GF-D8 (cell line): Measurements from ENCODE around the gene OR51G1.
"Not testable (repeated sequence)": the region's sequence is repeated elsewhere in the genome, so short reads cannot be mapped to it uniquely, and the experiment has no call there.

Source experiments
- DNase-seq: peaks from one replicate; lab custom pipeline; 2025; lab: John Stamatoyannopoulos, UW

OR51G1 gene, protein sequence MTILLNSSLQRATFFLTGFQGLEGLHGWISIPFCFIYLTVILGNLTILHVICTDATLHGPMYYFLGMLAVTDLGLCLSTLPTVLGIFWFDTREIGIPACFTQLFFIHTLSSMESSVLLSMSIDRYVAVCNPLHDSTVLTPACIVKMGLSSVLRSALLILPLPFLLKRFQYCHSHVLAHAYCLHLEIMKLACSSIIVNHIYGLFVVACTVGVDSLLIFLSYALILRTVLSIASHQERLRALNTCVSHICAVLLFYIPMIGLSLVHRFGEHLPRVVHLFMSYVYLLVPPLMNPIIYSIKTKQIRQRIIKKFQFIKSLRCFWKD

DNA sequence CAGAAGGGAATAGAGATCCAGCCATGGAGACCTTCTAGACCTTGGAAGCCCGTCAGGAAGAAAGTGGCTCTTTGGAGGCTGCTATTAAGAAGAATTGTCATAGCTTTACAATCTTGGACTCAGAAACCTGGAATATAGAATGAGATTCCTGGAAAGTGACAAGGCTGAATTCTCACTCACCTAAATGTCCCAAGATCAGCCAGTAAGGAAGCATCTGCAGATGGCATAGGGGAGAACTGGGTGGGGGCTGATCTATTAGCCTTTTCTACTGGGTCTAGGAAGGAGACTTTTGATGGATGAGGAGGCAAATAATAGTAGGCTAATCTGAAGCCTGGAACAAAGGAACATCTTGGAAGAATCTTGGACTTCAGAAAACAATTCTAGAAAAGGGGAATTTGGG is at the start of gene OR51G1:
OR51G1 (minus strand) TSS at position 101 of the 400 bp plus-strand sequence; CDS start at position 101, 0 bp downstream.
- DNase-seq: no peak

DNA sequence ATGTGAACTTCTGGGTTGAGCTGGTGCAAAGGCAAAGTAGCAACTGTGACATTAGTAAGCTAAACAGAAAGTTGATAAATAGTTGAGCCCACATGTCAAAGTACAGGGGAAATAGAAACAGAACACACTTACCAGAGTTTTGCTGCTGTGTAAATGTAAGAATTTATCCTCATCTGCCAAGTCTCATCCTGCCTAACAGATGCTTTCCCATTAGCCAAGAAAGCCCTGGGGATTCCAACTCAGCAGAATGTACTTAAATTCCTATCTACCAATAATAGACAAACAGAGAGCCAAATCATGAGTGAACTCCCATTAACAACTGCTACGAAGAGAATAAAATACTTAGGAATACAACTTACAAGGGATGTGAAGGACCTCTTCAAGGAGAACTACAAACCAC is 38.7 kb upstream of the OR51G1 start:
- DNase-seq: no peak

GRCh38 chr11:4960877-4961276 is 36.7 kb upstream of the OR51G1 start:
- DNase-seq: no peak

DNA sequence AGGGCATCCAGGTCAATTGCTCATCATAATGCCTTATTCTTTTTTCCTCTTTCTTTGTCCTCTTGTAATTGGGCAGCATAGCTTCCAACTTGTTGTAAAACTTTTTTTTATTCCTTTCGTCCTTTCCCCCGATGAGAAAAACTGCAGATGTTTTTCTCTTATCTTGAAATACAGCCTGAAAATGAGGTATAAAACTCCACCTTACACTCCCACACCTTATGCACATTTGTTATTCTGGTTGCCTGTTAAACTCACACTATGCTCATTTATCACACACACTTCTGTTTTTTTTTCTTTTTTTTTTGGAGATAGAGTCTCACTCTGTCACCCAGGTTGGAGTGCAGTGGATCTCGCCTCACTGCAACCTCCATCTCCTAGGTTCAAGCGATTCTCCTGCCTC is 33.3 kb upstream of the OR51G1 start:
- no peak for DNase-seq

GRCh38 chr11:4955613-4956012 is 31.5 kb upstream of the OR51G1 start, which contains the start of gene OR51A2:
Gene OR51A2, minus strand, starts transcription at chr11:4955713. Its CDS starts 0 bp downstream, at chr11:4955713.
- DNase-seq: not testable (repeated sequence)

DNA sequence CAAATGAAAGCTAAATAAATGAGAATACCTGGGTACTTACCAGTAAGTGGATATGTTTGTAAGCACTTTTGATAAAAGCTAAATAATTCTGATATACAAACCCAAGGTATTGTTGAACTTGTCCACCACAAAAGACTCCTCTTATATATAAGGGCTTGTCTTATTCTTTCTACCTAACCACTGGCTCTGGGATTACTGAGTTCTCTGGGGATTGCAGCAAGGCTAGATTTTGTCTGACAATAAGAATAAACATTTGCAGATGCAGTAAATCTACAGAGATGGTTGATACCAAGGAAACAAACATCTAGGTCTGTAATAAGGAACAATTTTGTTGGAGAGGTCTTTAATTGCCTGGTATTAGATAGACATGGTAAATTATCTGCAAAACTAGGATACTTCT is 23.4 kb upstream of the OR51G1 start, which contains the start of gene OR51A4:
OR51A4 (minus strand) TSS at position 101 of the 400 bp plus-strand sequence. CDS start 505 bp downstream, outside the sequence.
- DNase-seq: no peak

DNA sequence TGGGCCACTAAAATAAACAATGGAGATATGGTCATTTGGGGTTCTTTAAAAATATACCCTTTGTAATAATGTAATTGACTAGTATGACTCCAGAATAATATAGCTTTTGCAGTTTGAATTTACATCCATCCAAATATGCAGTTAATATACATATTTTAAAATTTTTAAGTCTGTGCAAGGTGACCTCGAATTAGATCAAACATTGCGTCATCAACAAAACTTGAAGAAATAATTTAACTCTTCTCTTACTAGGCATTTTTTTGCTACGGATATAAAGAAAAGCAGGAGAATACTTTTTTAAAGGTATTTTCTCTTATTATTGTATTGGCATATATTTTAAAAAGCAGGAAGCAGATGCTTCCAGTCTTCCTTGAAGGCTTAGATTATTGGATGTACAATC is 12.6 kb upstream of the OR51G1 start:
- DNase-seq: no peak

- DNase-seq: no peak
Observed at GRCh38 chr11:4932751-4933150, 8.6 kb upstream of the OR51G1 start.

- DNase-seq: no peak
Observed at GRCh38 chr11:4926608-4927007, 2.5 kb upstream of the OR51G1 start.

GRCh38 chr11:4922304-4922703 is 1.8 kb downstream of the OR51G1 start:
- DNase-seq: no peak

DNA sequence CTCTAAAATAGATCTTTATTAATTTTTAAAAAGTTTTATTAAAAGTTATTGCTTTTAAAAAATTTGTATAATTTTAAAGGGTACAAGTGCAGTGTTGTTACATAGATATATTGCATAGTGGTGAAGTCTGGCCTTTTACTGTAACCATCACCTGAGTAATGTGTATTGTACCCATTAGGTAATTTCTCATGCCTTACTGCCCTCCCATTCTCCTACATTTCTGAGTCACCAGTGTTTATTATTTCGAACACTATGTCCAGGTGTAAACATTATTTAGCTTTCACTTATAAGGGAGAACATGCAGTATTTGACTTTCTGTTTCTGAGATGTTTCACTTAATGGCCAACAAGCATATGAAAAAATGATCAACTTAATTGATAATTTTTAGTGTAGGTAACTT is 2.3 kb downstream of the OR51G1 start:
- DNase-seq: no peak

GRCh38 chr11:4919250-4919649 is 4.9 kb downstream of the OR51G1 start, which contains the start of gene OR51G2:
Gene OR51G2, minus strand, starts transcription at chr11:4919350. Its CDS starts 3,687 bp downstream, at chr11:4915663.
- DNase-seq: no peak

DNA sequence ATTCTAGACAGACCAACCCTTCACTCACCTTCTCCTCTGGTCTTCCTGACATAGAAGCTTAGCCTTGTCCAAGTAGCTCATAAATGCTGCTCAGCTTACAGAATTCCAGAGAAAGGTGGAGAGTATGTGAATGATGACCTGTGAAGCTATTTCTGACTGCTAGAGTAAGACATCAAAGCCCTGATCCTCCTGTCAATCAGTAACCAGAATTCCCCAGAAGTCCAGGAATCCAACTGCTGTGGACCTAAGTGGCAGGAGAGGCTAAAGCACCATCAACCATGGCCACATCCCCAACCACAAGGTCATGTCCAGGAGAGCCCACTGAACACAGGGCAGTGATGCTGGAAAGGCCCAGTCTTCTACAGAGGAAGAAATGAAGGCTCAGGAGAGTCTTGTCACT is 7.6 kb downstream of the OR51G1 start:
- DNase-seq: no peak

- no peak for DNase-seq
Observed at GRCh38 chr11:4903484-4903883, 20.7 kb downstream of the OR51G1 start, which contains the start of gene OR51A7. Gene OR51A7, plus strand, starts transcription at chr11:4903783. Its CDS starts 3,587 bp downstream, at chr11:4907370.

DNA sequence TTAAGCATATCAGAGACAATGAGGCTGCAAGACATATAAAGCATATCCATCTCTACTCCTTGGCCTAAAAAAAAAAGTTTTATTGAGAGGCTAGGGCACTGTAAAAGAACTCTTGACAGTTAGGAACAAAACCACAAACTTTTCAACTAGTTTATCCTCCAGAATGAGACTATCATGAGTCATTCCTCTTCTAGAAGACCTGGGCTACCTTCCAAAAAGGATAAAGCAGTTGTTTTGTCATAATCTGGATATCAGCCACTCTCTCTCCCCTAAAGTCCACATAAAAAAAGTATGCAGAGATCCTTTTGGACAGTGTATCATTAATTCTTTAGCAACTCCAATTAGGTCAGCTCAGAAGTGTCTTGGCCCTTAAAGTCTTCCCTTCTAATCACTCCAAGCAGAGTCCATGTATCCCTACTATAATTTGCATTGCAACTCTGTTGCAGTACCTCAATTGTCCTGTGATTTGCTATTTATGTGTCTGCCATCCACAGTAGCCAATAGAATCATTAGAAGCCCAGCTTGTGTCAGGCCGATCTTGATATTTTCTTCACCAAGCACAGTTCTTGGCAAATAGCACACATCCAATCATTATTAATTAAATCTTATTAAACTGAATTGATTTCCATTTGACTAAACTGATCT is 32.0 kb downstream of the OR51G1 start:
- no peak for DNase-seq

DNA sequence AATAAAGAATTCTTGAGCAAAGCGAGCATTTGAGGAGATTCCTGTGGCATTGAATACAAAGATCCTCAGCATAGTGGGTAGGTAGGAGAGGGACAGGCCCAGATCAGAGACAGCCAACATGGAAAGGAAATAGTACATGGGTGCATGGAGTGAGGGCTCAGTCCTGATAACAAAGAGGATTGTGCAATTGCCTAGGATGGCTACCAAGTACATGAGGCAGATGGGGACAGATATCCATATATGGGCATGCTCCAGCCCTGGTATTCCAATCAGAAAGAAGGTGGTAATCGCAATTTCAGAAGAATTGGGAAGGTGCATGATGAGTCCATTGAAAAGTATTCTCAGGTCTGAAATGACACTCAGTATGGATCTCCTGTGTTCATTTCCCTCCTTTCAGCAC is 33.9 kb downstream of the OR51G1 start:
- no peak for DNase-seq

GRCh38 chr11:4887591-4887990 is 36.5 kb downstream of the OR51G1 start:
- DNase-seq: no peak

GRCh38 chr11:4886186-4886585 is 38.0 kb downstream of the OR51G1 start:
- no peak for DNase-seq

DNA sequence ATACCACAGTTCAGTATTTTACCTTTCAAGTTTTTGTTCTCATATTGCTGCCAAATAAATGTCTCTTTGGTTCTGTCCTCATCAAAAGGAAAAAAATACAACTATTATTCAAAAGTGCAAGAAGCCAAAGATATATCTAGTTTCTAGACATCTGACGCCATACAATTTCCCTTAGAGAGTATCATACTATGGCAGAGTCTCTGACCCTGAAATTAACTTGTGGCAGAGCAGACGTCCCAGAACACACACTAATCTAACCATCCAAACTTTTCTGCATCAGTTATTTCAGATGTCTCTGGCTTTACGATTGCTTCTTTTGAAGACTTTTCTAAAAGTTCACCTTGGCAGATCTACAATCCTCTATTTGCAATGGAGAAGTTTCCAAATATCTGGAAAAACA is 39.8 kb downstream of the OR51G1 start:
- DNase-seq: no peak

- no peak for DNase-seq
Observed at GRCh38 chr11:4882543-4882942, 41.6 kb downstream of the OR51G1 start.

GRCh38 chr11:4881860-4882500 is 42.2 kb downstream of the OR51G1 start, which contains the start of gene OR51T1:
Gene OR51T1, plus strand, starts transcription at chr11:4881900. Its CDS starts 0 bp downstream, at chr11:4881900.
- DNase-seq: no peak

DNA sequence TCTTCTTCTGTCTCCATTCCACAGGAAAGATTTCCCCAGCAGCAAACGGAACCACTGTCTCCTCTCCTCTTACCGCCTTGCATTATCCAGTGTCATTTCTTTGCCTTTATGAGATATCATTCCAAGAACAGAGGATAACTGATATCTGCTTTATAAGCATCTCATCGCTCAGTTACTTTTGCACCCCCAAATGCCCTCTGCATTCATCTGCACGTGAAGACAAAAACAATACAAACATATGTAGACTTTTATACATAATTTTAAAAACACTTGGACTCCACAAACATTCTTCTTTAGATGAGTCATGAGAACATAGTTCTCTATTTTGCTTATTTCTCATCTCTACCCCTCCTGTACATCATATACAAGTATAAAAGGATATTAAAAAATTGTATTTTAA is 43.0 kb downstream of the OR51G1 start:
- DNase-seq: no peak
